Ureter (tissue), 1 donor: ENCODE data around the gene CSNK2B. TPM values are rescaled to one million over a fixed set of nuclear protein-coding genes. Genes with fewer than 3 reads are reported as not detected.

Experiments
- DNase-seq: peaks from one replicate; pipeline ENCODE4 v3.0.0-alpha.2; 2020; ENCODE audit warnings: low spot score
- total RNA-seq: library from RNA; stranded (reverse); gene quantifications from one replicate; pipeline ENCODE4 v1.2.4, GENCODE V29; 2023
- donor health status: DM: yes; HTN: yes; CAD: no.

CSNK2B gene
- total RNA-seq, 1 donor from 2014 or later = 149 TPM

DNA sequence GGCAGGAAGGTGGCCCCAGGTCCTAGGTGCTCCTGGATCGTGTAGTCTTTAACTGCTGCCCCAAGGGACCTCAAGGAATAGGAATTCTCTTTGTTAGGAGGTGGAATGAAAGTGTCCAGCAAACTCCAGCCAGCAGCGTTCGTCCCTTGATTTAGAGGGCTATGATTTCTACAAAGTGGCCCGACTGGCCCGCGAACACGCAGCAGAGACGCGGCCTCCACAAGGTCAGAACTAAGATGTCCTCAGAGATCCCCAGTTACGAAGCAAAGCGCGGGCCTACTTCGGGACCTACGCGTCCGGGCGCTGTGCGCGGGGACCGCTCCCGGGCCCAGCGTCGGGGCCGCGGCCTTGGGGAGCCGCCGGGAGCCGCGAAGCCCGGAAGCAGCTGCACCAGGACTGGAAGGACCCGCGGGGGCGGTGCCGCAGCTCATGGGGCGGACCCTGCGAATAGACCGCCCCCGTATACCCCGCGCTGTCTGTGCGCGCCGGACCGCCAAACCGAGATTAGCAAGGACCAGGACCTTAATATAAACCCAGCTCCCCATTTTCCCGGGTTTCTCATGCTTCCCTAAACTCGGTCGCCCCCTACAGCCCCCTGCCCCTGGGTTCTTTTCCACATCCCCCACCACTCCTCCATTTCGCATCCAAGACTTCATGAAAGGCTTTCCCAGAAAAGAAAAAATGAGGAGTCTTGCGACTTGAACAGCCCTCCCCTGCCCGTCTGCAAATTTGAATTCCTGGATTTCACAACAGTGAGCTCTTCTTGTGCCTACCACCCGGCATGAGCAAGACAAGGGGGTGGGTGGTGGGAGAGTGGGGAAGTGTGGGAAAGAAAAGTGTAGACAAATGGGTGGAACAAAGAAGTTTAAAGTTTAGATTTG, 5.3 kb upstream of the CSNK2B start, which contains the start of gene C6orf47:
TSS of gene C6orf47 (minus strand) at position 398 of the 881 bp plus-strand sequence. CDS start 831 bp downstream, outside the sequence.
- DNase-seq = peak; percentile 87

DNA sequence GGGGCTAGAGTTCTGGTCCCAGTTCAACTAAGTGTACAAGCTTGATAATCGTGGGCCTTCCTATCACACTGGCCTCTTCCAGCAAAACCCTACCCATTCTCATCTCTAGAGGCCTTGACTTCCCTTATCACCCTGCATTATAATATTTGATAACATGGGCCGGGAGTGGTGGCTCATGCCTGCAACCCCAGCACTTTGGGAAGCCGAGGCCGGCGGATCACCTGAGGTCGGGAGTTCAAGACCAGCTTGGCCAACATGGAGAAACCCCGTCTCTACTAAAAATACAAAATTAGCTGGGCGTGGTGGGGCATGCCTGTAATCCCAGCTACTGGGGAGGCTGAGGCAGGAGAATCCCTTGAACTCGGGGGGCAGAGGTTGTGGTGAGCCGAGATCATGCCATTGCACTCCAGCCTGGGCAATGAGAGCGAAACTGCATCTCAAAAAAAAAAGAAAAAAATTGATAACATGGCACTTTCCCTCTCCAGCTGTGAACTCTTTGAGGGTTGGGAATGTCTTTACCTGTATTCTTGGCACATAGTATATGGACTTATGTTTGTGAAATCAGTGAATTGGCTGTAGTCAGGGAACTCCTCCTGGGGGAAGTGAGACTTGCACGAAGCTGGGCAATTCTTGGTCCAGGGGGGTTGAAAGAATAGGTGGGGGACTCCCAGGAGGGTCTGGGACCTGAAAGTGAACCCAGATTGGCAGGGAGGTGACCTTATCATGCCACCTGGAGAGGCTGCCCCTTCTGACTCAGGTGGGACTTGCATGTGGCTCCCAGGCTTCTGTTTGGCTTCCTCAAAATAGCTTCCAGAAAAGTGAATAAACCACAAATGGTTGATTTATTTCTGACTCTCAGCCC, 4.4 kb upstream of the CSNK2B start:
- no peak for DNase-seq

DNA sequence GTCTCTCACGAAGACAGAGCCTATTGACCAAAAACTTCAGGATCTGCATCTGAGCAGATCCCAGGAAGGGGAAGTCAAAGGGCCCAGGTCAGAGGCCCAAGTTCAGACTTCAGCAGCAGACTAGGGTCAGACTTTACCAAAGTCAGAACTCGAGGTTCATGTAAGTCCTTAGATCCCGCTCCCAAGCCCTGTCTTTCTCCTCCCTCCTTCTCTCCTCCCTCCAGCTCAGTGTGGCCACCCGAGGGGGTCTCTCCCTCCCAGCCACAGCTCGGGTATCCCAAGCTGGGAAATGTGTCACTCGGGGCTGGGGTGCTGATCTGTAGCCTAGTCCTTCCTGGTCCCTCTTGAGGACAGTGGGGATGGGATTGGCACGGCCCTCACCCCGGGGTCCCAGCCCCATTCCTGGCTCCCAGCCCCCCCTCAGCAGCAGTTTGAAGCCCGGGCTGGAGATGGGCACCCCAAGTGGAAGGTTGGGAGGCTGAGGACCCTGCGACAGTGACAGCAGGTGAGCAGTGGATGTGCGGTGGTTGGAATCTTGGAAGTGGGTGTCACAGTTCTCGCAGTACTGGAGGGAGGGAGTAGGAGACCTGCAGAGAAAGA, 3.7 kb upstream of the CSNK2B start:
- no peak for DNase-seq

DNA sequence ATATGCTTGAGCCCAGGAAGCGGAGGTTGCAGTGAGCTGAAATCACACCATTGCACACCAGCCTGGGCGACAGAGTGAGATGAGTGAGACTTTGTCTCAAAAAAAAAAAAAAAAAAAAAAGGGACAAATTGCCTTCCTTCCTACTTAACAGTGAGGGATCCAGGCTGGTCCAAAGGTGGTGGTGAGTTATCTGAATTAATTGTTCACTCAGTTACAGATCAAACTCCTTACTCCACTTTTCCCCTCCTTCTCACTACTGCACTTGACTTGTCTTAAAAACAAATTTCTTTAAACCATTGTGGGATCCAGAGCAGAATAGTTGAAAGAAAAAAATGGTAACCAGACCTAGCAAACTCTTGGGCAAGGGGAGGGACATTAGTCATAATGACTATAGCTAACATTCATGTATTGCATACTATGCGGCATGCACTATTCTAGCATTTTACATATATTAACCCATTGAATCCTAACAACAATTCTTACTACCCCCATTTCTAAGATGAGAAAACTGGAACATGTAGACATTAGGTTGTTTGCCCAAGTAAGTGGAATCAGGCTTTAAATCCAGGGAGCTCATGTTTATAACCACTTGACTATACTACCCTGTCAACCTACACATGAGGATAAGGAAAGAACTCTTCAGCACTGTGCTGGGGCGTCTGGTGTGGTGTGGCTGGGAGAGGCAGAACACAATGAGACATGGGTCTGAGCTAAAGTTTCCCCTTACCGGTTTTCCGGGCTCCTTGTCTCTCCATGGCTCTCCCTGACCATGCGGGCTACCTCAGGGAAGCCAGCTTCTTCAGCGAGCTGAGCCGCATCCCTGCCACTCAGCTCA, 2.5 kb upstream of the CSNK2B start:
- no peak for DNase-seq

DNA sequence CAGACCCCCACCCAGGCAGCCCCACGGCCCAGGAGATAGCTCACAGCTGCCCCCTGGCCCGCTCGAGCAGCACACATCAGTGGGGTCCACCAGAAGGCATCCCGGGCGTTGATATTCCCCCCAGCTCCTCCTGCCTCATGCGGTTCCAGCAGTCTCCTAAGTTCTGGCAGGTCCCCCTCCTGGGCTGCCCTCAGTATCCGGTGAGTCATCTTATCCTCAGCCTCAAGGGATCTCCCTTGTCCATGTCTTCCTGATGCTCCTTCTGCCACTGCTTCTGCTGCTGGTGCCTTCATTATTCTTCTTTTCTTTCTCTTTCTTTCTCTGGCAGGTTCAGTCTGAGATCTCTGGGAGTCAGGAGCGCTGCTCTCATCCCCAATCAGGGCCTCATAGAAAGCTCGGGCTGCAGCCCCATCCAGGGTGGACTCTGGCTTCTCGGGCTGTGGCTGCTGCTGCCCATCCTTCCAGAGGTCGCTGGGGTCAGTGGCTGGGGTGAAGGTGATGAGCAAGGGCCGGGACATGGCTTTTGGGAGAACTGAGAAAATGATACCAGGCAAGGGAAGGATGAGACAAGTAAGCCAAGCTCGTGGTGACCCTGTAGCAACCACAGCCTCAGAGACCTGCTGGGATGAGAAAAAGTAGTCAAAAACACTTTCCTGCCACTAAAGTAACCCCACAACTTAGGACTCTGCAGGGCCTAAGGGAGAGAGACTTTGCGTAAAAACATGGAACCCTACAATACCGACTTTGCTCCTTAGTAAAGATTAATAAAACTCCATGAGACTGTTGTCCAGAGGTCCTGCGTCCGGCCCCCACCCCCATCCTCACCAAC, 1.7 kb upstream of the CSNK2B start:
- no peak for DNase-seq

DNA sequence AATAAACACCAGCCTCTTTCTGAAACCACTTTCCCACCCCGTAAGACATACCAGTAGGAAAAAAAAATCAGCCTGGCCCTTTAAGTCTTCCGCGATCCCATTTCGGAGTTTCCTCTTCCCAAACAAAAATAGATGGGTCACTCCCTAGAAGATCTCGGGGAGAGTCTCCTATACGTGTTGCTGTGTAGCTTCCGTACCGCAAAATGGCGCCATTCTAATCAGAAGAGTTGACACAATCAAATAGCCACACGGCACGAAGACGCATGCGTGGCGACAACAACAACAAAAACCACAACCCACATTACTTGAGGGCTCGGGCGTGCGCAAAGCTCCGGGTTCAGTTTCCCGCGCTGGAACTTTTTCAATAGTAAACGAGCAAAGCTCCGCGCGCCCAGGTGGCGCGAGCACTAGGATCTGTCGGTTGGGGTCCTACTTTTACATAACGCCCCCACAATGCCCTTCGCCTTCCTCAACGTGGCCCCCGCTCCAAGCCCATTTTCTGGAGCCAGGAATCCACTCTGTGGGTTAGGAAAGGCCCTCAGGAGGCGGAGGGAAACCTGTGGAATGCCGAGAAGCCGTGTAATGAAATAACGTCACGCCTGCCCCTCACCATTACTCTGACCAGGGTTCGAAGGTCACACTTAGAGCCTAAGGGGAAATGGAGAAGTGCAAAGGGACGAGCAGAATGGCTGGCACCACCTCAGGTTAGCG, 935 bp upstream of the CSNK2B start, which contains the start of gene GPANK1:
TSS of gene GPANK1 (minus strand) at position 208 of the 711 bp plus-strand sequence. CDS start 519 bp downstream, outside the sequence.
- DNase-seq = peak; percentile 92

DNA sequence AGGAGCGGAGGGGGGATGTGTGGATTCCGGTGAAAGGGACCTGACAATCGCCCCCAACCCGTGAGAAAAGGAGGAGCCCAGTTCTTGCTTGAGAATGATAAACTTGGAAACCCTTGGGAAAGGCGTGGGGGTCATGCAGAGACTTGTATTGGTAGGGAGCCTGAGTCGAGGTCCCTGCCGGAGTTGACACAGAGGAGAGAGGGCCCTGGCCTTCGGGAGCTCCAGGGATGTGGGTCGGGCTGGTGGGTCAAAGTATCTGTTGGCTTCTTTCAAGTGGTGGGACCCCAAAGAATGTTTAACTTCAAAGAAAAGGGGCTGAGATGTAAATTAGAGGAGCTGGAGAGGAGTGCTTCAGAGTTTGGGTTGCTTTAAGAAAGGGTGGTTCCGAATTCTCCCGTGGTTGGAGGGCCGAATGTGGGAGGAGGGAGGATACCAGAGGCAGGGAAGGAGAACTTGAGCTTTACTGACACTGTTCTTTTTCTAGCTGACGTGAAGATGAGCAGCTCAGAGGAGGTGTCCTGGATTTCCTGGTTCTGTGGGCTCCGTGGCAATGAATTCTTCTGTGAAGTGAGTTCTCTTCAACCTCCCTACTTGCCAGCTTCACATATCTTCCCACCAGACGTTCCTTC, 571 bp downstream of the CSNK2B start:
- no peak for DNase-seq

DNA sequence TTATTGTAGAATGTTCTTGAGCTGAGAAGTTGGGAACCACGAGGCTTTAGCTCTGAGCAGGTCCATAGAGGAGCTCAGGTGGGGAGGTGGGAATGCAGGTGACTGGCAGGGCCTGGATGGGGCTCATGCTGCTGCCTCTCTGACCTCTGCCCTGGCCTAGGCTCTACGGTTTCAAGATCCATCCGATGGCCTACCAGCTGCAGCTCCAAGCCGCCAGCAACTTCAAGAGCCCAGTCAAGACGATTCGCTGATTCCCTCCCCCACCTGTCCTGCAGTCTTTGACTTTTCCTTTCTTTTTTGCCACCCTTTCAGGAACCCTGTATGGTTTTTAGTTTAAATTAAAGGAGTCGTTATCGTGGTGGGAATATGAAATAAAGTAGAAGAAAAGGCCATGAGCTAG, 3.8 kb downstream of the CSNK2B start, which contains the start of gene LY6G5B:
TSS of gene LY6G5B (plus strand) at position 301 of the 400 bp plus-strand sequence. CDS start 975 bp downstream, outside the sequence.
- DNase-seq = no peak

DNA sequence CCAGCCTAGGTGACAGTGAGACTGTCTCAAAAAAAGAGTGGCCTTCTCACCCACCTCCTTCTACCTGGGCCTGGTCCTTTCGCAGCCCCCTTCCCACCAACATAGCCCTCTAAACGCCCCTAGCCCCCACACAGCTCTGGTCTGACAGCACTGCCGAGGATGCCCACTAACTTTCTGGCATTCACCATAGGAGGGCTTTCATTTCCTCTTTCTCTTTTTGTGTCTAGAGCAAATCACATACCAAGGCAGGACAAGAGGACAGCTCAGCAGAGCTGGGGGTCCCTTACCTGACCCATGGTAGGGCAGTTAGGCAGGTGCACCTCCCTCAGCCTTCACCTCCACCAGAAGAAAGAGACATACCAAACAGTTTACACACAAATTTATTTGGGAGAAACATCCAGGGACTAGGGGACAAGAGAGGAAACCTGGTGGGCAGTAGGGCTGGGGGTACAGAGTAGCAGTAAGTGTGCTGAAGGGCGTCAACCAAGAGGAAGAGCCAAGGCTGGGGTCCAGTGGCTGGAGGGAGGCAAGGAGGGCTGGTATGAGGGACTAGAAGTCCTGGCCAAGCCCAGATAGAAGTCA, 10.5 kb downstream of the CSNK2B start:
- no peak for DNase-seq

DNA sequence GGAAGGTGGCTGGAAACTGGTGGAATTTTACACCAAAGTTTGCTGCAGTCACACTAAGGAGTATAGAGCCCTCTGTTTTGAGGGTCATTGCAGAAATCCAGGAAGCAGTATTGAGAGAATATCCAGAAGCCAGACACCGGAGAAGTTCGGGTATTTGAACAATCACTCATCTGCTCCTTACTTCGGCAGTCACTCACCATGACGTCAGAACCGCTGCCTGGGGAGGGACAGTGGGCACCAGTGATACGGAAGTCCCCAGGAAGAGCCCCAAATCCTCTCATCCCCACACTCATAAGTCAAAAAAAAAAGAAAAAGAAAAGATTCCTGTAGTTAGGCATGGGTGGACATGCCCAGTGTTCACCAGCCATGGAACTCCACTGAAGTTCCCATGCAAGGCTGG, 11.0 kb downstream of the CSNK2B start:
- no peak for DNase-seq

DNA sequence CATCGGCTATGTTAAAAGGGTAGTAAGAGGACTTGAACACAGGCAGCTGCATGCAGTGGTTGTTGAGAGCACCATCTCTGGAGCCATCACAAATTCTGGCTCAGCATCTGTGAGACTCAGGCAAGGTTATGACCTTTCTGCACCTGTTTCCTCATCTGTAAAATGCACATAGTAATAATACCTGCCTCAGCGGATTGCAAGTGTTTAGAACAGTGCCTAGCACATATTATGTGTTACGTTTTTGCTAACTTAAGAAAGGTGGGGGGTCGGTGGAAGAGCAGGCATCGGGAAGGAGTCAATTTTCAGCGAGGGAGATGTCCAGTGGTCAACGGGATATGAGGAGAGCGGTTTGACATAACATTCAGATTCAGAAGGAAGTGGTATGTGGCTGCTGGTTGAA, 12.1 kb downstream of the CSNK2B start:
- DNase-seq = no peak

DNA sequence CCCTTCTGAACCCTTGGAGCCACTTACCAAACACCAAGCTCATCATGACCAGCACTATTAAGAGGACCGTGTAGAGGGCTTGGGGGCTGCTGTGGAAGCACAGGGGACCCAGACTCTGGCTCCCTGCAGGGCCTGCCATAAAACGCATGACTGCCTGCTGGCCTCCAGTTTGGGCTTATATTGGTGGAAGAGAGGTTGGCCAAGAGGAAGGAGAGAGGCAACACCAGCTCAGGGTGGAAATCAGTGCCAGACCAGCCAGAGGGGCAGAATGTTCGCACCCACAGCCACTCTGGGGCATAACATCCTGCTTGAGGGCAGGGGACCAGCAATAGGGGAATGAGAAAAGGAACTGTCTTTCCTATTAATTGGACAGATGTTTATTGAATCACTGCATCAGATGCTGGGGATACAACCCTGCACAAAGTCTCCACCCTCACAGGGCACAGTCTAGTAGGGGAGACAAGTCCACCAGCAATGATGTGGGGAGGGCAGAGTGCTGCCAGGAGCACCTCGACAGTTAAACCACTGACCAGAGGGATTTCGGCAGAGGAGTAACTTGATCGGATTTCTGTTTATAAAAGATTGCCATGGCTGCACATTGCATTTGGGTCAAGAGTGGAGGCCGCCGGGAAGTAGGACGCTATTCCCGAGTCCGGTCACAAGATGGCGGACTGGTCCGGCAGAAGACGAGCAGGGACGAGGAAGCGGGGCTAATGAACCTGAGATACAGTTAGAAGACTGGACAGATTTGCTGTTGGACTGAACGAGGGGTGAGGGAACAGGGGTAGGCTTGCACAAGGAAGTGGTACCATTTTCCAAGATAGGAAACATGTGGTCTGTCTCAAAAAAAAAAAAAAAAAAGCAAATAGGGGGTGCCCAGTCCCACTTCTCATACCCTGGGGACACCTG, 14.6 kb downstream of the CSNK2B start, which contains the start of gene LY6G5C:
TSS of gene LY6G5C (minus strand) at position 842 of the 909 bp plus-strand sequence. CDS start at position 148, 694 bp downstream.
- DNase-seq = peak; percentile 89

DNA sequence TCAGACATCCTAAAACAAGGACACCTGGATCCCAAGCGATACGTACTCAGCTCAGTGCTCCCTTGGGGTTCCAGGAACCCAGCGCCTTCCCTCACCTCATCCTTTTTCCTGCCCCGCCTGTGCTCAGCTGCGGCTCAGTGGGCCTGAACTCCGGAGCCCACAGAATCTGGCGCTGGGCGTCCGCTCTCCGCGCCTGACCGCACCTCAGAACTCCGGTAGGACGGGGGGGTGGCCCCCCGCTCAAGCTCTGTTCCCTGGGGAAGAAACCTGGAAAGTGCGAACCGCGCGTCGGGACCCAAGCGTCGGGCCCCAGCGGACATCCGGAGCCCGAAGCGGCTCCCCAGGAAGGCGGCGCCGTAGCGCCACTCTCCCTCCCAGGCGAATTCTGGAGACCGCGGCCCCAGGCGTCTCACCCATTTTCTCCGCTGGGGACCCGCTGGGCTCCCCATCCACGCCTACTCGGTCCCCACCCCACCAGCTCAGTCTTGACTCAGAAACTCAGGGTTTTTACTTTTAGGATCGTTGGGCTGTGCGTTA, 15.3 kb downstream of the CSNK2B start:
- DNase-seq = no peak

DNA sequence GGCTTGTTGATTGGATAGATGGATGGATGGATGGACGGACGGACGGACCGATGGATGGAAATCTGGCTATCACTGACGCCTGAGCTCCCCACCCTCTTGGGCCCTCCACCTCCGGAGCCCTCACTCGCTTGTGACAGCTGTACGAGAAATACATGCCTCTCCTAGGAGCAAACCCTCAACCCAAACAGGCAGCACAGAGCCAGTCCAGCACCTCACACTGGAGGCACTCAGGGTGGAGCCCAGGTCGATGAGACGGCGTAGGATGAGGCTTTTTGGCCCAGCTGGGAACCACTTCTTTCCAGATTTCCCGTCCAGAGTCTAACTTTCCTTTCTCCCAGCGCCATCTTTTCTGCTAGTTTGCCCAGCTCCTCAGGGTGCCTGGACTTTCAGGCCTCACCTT, 17.7 kb downstream of the CSNK2B start:
- no peak for DNase-seq

DNA sequence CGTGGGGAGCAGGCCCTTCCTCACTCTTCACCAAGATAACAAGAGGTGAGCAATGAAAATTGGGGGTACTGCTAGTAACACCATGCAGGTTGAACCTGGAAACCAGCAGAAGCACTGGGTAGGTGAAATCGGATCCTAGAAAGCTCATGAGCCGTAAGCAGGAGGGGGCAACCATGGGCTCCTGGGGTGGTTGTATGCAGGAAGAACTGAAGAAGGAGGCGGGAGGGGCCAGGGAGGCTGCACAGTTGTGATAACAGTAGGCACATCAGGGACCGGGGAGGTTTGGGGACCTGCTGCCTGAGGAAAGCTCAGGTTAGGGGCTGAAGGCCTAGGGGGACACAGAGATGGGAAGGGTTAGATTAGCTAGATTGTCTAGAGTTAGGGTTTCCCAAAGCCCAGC, 20.6 kb downstream of the CSNK2B start:
- no peak for DNase-seq

DNA sequence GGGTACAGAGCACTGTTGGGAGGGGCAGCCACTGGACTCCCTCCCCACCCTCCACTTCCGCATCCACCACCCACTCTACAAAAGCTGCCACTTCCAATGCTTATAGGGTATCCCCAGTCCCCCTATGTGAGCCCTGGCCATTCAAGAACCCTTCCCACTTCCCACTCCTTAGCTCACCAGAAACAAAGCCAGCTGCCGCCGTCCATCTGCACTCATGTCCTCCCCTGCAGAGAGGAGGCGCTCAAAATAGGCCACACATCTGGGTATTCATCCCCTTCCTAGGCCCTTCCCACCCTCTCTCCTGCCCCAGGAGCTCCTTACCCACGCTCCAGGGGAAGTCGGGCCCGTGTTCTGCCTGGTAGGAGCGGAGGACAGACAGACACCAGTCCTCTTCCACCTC, 21.4 kb downstream of the CSNK2B start:
- DNase-seq = no peak
